Suprapubic skin (tissue), 4 donors: ENCODE measurements around the gene CNR2.

Experiments
- CTCF ChIP-seq, 2 donors: fragments of 200-600 bp in 1 of 2; fragments of 450-650 bp in 1 of 2; sonication (generic) in 1 of 2; IDR thresholded peaks; one replicate each; pipeline ENCODE4 v1.5.1; 2016 to 2019; ENCODE audit warnings: antibody characterized with exemption in 2 of 2, mild to moderate bottlenecking in 1 of 2, moderate library complexity in 1 of 2
- POLR2A ChIP-seq, 2 donors: fragments of 450-650 bp; IDR thresholded peaks; one replicate each; pipeline ENCODE4 v1.6.1; 2017; ENCODE audit warnings: antibody characterized with exemption in 2 of 2, mild to moderate bottlenecking in 2 of 2, moderate library complexity in 2 of 2
- POLR2AphosphoS5 ChIP-seq, 3 donors: sonication (generic); formaldehyde crosslinking; IDR thresholded peaks; one replicate each; pipeline ENCODE4 v1.6.1; 2017; ENCODE audit warnings: antibody characterized with exemption in 3 of 3

DNA sequence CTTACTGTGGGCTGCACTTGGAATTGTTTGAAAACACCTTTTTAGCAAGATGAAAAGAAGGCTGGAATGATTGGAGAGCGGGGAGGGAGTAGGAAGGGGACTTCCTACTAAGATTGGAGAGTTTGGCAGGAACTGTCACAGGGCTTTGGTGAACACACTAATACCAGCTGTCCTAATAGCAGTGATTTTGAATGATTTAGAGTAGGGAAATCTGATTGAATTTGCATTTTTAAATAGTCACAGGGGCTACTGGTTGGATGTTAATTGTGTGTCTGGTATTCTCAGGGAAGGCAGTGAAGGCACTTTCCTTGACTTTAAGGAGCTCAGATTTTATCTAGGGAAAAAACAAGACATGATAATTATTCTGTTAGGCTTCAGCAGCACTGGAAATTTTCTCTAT lies 85.4 kb downstream of the CNR2 start:
- TF ChIP-seq POLR2AphosphoS5 (IDR thresholded peaks at IDR 0.05) (no peak), CTCF (IDR thresholded peaks at IDR 0.05) (no peak), POLR2A (IDR thresholded peaks at IDR 0.05) (no peak)
